ENCODE results near the gene ABCC6. TPM values are rescaled to one million over a fixed set of nuclear protein-coding genes. Genes with fewer than 3 reads are reported as not detected.

Gene ABCC6
- polyA plus RNA-seq, 1 experiment, result 3.7 TPM

GRCh38 chr16:16099320-16099719, 124.0 kb downstream of the ABCC6 start:
- Histone ChIP-seq H3K9me3 (ENCODE audit: control insufficient read depth, insufficient read depth, low read length) (no peaks in the 10 kb centered on the region; the same call in 1 of the 2 replicates), H3K4me3 (ENCODE audit: low read depth, low read length) (no peak overlapping the region), H3K27me3 (ENCODE audit: control insufficient read depth, insufficient read depth, low read length) (no peaks in the 10 kb centered on the region), H3K27ac (ENCODE audit: low read depth, low read length) (no peak overlapping the region)
- ChIA-PET POLR2A (no interaction called here), CTCF (no interaction called here)
- TF ChIP-seq CTCF (IDR thresholded peaks at IDR 0.05; ENCODE audit: low read depth, low read length), result no peak
- DNase-seq (ENCODE audit: low read depth, low spot score), result no peak

Other genes starting within 250 kb of the ABCC6 start
- 60.6 and 122 TPM in 2 replicates for gene NOMO3, start 9.0 kb upstream of the ABCC6 start, polyA plus RNA-seq (2011; rRNA removed)
- 11.8 and 15.8 TPM in 2 replicates for gene NPIPA7, start 155.6 kb upstream of the ABCC6 start, polyA plus RNA-seq (2011; rRNA removed)

All from AG04450 (cell line).